OCI-M1 (cell line): ENCODE results near the gene TSC2.
"Not testable (repeated sequence)": the region's sequence is repeated elsewhere in the genome, so short reads cannot be mapped to it uniquely, and the experiment has no call there.

Experiments
- DNase-seq: peaks from one replicate; lab custom pipeline; 2025; lab: John Stamatoyannopoulos, UW

Gene TSC2

GRCh38 chr16:2123706-2124376, 76.1 kb downstream of the TSC2 start:
- not testable (repeated sequence) for DNase-seq

- DNase-seq: not testable (repeated sequence)
Measured at GRCh38 chr16:2124377-2124693, 76.5 kb downstream of the TSC2 start.

GRCh38 chr16:2124694-2125444, 77.1 kb downstream of the TSC2 start:
- not testable (repeated sequence) for DNase-seq

- not testable (repeated sequence) for DNase-seq
Measured at GRCh38 chr16:2125609-2126008, 77.8 kb downstream of the TSC2 start.

- DNase-seq: not testable (repeated sequence)
Measured at GRCh38 chr16:2126161-2126743, 78.5 kb downstream of the TSC2 start.

- not testable (repeated sequence) for DNase-seq
Measured at GRCh38 chr16:2126928-2127556, 79.3 kb downstream of the TSC2 start.

- DNase-seq: peak; percentile 36
Measured at GRCh38 chr16:2127630-2128280, 80.0 kb downstream of the TSC2 start.

GRCh38 chr16:2129251-2129650, 81.5 kb downstream of the TSC2 start:
- DNase-seq: not testable (repeated sequence)

- not testable (repeated sequence) for DNase-seq
Measured at GRCh38 chr16:2129890-2130447, 82.2 kb downstream of the TSC2 start.

- DNase-seq: not testable (repeated sequence)
Measured at GRCh38 chr16:2133797-2134196, 86.0 kb downstream of the TSC2 start.

- DNase-seq: not testable (repeated sequence)
Measured at GRCh38 chr16:2135071-2135470, 87.3 kb downstream of the TSC2 start.

GRCh38 chr16:2135770-2136490, 88.1 kb downstream of the TSC2 start, which contains the start of gene PKD1:
TSS of gene PKD1 (minus strand) at chr16:2135898. CDS start at chr16:2135689, 209 bp downstream.
- DNase-seq: peak; percentile 91
